ENCODE measurements around the gene NCOR1. TPM values are rescaled to one million over a fixed set of nuclear protein-coding genes. Genes with fewer than 3 reads are reported as not detected.

NCOR1 gene
- total RNA-seq, 1 experiment from 2014 or later = 124 TPM

DNA sequence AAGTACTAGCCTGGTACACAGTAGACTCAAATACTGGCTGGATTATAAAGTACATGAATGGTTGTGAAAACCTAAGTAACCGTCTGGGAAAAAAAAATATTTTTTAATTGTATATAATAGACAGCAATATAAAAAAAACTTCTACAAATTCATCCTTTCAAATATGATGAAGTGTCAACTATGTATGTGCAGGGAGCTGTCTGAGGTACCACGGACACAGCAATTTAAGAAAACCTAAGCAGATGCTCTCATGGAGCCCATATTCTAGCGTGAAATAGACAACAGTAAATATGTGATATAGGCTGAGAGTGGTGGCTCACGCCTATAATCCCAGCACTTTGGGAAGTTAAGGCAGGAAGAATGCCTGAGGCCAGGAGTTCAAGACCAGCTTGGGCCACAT is 111.1 kb downstream of the NCOR1 start:
- H3K27me3 Mint-ChIP-seq (ENCODE audit: low read depth) = no peaks in the 10 kb centered on the region
- H3K9me3 Mint-ChIP-seq = no peaks in the 10 kb centered on the region
- ChIA-PET CTCF (no interaction called here), POLR2A (no interaction called here)
- TF ChIP-seq ATF1 (CRISPR knock-in tag; IDR thresholded peaks at IDR 0.05) (no peak), TEAD4 (CRISPR knock-in tag; IDR thresholded peaks at IDR 0.05) (no peak), SOX15 (CRISPR knock-in tag; IDR thresholded peaks at IDR 0.05) (no peak), PRRX2 (CRISPR knock-in tag; IDR thresholded peaks at IDR 0.05) (no peak), ZNF138 (CRISPR knock-in tag; conservative IDR thresholded peaks at IDR 0.05) (no peak), GTF2I (CRISPR knock-in tag; conservative IDR thresholded peaks at IDR 0.05) (no peak), FOXK1 (CRISPR knock-in tag; IDR thresholded peaks at IDR 0.05) (no peak), SMAD4 (CRISPR knock-in tag; IDR thresholded peaks at IDR 0.05) (no peak), EMX1 (CRISPR knock-in tag; IDR thresholded peaks at IDR 0.05) (no peak)
- TF ChIP-seq, protein P1, sequence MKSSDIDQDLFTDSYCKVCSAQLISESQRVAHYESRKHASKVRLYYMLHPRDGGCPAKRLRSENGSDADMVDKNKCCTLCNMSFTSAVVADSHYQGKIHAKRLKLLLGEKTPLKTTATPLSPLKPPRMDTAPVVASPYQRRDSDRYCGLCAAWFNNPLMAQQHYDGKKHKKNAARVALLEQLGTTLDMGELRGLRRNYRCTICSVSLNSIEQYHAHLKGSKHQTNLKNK (CRISPR knock-in tag; IDR thresholded peaks at IDR 0.05) = no peak
- TF ChIP-seq, protein P2, sequence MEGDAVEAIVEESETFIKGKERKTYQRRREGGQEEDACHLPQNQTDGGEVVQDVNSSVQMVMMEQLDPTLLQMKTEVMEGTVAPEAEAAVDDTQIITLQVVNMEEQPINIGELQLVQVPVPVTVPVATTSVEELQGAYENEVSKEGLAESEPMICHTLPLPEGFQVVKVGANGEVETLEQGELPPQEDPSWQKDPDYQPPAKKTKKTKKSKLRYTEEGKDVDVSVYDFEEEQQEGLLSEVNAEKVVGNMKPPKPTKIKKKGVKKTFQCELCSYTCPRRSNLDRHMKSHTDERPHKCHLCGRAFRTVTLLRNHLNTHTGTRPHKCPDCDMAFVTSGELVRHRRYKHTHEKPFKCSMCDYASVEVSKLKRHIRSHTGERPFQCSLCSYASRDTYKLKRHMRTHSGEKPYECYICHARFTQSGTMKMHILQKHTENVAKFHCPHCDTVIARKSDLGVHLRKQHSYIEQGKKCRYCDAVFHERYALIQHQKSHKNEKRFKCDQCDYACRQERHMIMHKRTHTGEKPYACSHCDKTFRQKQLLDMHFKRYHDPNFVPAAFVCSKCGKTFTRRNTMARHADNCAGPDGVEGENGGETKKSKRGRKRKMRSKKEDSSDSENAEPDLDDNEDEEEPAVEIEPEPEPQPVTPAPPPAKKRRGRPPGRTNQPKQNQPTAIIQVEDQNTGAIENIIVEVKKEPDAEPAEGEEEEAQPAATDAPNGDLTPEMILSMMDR (IDR thresholded peaks at IDR 0.05) = no peak
- ATAC-seq (no peak), DNase-seq (ENCODE audit: low spot score) (no peak)
- no peak overlapping the region for H3K27ac Mint-ChIP-seq
- H3K36me3 Mint-ChIP-seq = peaks cover 34% of the 10 kb centered on the region
- no peak overlapping the region for H3K4me3 Mint-ChIP-seq
- H3K4me1 Mint-ChIP-seq = no peaks in the 10 kb centered on the region

DNA sequence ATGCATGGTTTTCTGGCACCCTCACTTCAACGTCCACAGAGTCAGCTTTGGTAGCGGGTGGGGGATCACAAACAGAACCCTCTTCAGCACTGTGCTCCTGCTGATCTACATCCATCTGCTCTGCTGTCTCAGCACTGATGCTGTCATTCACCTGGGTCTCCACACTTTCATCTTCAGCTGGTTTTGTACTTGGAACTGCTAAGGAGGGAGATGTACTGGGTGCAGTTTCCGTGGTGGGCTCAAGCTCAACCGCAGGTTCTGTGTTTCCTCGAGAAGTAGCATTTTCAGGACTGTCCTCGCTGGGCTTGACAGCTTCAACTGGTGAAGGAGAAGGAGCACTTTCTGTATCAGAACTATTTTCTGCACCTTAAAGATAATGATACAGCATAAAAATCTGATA is 113.9 kb downstream of the NCOR1 start:
- Mint-ChIP-seq H3K4me1 (no peaks in the 10 kb centered on the region), H3K9me3 (peaks cover 4% of the 10 kb centered on the region), H3K27ac (no peak overlapping the region), H3K27me3 (ENCODE audit: low read depth) (no peaks in the 10 kb centered on the region), H3K4me3 (no peak overlapping the region), H3K36me3 (peaks cover 43% of the 10 kb centered on the region)
- ATAC-seq (no peak), DNase-seq (ENCODE audit: low spot score) (no peak)
- ChIA-PET POLR2A (no interaction called here), CTCF (interaction anchor here (0.9 kb wide), 1 partner anchor 9 kb away, joined by 3 read pairs; no protein-coding TSS in a partner anchor)
- no peak for TF ChIP-seq GABPB1 (CRISPR knock-in tag; IDR thresholded peaks at IDR 0.05)
- TF ChIP-seq TEAD4 (CRISPR knock-in tag; IDR thresholded peaks at IDR 0.05) = no peak
- no peak for TF ChIP-seq HMGA2 (CRISPR knock-in tag; IDR thresholded peaks at IDR 0.05)
- TF ChIP-seq ZNF121 (CRISPR knock-in tag; IDR thresholded peaks at IDR 0.05) = no peak
- TF ChIP-seq, protein P3, sequence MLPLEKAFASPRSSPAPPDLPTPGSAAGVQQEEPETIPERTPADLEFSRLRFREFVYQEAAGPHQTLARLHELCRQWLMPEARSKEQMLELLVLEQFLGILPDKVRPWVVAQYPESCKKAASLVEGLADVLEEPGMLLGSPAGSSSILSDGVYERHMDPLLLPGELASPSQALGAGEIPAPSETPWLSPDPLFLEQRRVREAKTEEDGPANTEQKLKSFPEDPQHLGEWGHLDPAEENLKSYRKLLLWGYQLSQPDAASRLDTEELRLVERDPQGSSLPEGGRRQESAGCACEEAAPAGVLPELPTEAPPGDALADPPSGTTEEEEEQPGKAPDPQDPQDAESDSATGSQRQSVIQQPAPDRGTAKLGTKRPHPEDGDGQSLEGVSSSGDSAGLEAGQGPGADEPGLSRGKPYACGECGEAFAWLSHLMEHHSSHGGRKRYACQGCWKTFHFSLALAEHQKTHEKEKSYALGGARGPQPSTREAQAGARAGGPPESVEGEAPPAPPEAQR (CRISPR knock-in tag; IDR thresholded peaks at IDR 0.05) = no peak
- TF ChIP-seq CREM (CRISPR knock-in tag; IDR thresholded peaks at IDR 0.05) = no peak
- TF ChIP-seq CREB1 (CRISPR knock-in tag; IDR thresholded peaks at IDR 0.05) = no peak
- TF ChIP-seq, protein P4, sequence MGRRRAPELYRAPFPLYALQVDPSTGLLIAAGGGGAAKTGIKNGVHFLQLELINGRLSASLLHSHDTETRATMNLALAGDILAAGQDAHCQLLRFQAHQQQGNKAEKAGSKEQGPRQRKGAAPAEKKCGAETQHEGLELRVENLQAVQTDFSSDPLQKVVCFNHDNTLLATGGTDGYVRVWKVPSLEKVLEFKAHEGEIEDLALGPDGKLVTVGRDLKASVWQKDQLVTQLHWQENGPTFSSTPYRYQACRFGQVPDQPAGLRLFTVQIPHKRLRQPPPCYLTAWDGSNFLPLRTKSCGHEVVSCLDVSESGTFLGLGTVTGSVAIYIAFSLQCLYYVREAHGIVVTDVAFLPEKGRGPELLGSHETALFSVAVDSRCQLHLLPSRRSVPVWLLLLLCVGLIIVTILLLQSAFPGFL (CRISPR knock-in tag; IDR thresholded peaks at IDR 0.05; ENCODE audit: borderline replicate concordance) = no peak
- TF ChIP-seq, protein P5, sequence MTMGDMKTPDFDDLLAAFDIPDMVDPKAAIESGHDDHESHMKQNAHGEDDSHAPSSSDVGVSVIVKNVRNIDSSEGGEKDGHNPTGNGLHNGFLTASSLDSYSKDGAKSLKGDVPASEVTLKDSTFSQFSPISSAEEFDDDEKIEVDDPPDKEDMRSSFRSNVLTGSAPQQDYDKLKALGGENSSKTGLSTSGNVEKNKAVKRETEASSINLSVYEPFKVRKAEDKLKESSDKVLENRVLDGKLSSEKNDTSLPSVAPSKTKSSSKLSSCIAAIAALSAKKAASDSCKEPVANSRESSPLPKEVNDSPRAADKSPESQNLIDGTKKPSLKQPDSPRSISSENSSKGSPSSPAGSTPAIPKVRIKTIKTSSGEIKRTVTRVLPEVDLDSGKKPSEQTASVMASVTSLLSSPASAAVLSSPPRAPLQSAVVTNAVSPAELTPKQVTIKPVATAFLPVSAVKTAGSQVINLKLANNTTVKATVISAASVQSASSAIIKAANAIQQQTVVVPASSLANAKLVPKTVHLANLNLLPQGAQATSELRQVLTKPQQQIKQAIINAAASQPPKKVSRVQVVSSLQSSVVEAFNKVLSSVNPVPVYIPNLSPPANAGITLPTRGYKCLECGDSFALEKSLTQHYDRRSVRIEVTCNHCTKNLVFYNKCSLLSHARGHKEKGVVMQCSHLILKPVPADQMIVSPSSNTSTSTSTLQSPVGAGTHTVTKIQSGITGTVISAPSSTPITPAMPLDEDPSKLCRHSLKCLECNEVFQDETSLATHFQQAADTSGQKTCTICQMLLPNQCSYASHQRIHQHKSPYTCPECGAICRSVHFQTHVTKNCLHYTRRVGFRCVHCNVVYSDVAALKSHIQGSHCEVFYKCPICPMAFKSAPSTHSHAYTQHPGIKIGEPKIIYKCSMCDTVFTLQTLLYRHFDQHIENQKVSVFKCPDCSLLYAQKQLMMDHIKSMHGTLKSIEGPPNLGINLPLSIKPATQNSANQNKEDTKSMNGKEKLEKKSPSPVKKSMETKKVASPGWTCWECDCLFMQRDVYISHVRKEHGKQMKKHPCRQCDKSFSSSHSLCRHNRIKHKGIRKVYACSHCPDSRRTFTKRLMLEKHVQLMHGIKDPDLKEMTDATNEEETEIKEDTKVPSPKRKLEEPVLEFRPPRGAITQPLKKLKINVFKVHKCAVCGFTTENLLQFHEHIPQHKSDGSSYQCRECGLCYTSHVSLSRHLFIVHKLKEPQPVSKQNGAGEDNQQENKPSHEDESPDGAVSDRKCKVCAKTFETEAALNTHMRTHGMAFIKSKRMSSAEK (CRISPR knock-in tag; IDR thresholded peaks at IDR 0.05; ENCODE audit: borderline replicate concordance) = no peak
- TF ChIP-seq, protein P6, sequence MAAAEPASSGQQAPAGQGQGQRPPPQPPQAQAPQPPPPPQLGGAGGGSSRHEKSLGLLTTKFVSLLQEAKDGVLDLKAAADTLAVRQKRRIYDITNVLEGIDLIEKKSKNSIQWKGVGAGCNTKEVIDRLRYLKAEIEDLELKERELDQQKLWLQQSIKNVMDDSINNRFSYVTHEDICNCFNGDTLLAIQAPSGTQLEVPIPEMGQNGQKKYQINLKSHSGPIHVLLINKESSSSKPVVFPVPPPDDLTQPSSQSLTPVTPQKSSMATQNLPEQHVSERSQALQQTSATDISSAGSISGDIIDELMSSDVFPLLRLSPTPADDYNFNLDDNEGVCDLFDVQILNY (CRISPR knock-in tag; IDR thresholded peaks at IDR 0.05) = no peak
- TF ChIP-seq, protein P7, sequence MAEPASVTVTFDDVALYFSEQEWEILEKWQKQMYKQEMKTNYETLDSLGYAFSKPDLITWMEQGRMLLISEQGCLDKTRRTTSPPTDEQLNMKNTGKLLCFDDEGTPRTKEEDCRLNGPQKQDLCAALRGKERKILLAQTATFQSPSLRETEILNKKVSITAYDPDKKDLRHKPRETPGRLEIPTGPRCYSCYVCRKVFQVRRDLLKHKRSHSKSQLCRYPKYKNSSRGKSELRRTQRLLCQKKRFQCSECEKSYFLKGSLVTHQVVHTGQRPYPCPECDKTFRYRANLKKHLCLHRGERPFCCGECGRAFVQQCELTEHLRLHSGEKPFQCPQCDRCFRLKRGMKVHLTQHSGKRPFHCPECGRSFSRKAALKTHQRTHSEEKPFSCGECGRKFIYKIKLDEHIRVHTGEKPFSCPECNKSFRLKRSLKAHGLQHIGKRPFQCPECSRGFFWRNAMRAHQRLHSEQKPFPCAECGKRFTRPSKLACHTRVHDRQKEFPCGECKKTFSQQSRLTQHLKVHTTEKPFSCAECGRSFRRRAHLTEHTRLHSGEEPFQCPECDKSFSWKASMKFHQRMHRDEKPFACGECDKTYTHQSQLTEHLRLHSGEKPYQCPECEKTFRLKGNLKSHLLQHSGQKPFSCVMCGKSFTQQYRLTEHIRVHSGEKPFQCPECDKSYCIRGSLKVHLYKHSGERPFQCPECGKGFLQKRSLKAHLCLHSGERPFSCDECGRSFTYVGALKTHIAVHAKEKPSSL (CRISPR knock-in tag; conservative IDR thresholded peaks at IDR 0.05) = no peak
- TF ChIP-seq NFYB (CRISPR knock-in tag; conservative IDR thresholded peaks at IDR 0.05; ENCODE audit: low read depth) = no peak
- TF ChIP-seq, protein P8, sequence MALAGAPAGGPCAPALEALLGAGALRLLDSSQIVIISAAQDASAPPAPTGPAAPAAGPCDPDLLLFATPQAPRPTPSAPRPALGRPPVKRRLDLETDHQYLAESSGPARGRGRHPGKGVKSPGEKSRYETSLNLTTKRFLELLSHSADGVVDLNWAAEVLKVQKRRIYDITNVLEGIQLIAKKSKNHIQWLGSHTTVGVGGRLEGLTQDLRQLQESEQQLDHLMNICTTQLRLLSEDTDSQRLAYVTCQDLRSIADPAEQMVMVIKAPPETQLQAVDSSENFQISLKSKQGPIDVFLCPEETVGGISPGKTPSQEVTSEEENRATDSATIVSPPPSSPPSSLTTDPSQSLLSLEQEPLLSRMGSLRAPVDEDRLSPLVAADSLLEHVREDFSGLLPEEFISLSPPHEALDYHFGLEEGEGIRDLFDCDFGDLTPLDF (CRISPR knock-in tag; IDR thresholded peaks at IDR 0.05) = no peak
- no peak for TF ChIP-seq NFE2L1 (CRISPR knock-in tag; IDR thresholded peaks at IDR 0.05)
- no peak for TF ChIP-seq FOXK1 (CRISPR knock-in tag; IDR thresholded peaks at IDR 0.05)

Data from WTC11 (cell line).